Skin epidermis (tissue), 12 donors: ENCODE measurements around the gene SLC35G3.
A peak's percentile ranks its signal among the peaks of the same experiment; 100 is the strongest.
"Not testable (repeated sequence)": the region's sequence is repeated elsewhere in the genome, so short reads cannot be mapped to it uniquely, and the experiment has no call there.

ENCODE experiments used
- H3K27ac ChIP-seq, 21 experiments: fragments of 200-600 bp; sonication (generic) in 11 of 21; one replicate each; pipeline ENCODE4 v1.5.0; 2020; ENCODE audit warnings: mild to moderate bottlenecking in 3 of 21, inconsistent platforms in 2 of 21, moderate library complexity in 2 of 21
- H3K4me3 ChIP-seq, 7 experiments: fragments of 200-600 bp; sonication (generic) in 2 of 7; one replicate each; pipeline ENCODE4 v1.5.0; 2020; ENCODE audit warnings: inconsistent platforms in 2 of 7, mild to moderate bottlenecking in 2 of 7, moderate library complexity in 1 of 7

Gene SLC35G3

DNA sequence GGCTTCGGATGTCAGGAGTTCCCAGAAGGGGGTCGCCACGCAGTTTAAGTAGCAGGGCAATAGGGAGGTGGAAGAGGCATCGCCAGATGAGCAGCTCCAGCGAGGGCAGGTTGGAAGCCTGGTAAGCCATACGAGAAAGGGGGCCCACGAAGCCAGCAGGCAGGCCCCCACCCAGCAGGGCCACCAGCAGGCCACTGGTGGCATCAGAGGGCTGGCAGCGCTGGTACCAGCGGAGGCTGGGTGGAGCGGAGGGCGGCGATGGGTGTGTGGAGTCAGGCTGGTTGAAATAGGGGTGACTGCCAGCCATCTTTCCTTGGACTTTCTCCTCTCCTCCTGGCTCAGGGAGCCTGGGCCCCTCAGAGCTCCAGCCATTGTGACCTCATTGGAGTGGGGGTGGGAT is at the start of gene SLC35G3:
Gene SLC35G3 (minus strand): TSS at position 393 of the 400 bp plus-strand sequence. CDS start 86 bp downstream, at position 307.
- not testable (repeated sequence) for H3K27ac ChIP-seq, H3K4me3 ChIP-seq

DNA sequence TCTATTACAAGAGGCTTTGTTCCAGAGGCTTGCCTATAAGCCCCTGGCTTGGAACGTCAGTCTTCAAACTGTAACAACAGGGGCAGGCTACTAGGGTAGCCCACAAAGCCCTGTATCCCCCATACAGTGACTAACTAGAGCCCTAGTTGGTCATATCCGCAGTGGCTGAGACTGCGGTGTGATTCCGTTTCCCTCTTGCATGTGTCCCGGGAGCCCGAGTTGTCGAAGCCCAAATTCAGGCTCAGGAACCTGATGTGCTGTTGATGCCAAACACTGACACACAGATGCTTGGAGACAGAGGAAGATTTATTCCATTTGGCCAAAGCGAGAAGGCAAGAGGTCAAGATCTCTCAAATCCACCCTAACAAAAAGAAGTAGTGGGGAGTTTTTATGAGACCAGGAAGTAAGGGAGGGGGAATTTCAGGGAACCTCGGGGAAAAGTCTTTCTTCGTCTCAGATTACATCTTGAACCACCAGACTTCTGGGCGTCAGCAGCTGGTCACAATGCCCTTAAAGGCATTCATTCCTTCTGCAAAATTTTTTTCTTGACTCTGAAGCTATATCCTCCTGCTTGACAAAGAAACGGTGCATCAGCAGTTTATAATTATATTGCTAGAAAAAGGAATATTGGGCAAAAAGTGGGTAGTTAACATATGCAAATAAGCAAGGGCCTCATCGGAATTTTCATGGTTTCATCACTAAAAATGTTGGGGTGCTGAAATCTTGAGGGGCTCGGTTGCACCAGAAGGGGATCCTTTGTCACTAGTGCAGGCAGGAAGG is 49.6 kb upstream of the SLC35G3 start:
- H3K27ac ChIP-seq = peak overlapping the region; percentile 79 to 99 (median 94)
- peak overlapping the region; percentile 56 to 70 (median 64) for H3K4me3 ChIP-seq

DNA sequence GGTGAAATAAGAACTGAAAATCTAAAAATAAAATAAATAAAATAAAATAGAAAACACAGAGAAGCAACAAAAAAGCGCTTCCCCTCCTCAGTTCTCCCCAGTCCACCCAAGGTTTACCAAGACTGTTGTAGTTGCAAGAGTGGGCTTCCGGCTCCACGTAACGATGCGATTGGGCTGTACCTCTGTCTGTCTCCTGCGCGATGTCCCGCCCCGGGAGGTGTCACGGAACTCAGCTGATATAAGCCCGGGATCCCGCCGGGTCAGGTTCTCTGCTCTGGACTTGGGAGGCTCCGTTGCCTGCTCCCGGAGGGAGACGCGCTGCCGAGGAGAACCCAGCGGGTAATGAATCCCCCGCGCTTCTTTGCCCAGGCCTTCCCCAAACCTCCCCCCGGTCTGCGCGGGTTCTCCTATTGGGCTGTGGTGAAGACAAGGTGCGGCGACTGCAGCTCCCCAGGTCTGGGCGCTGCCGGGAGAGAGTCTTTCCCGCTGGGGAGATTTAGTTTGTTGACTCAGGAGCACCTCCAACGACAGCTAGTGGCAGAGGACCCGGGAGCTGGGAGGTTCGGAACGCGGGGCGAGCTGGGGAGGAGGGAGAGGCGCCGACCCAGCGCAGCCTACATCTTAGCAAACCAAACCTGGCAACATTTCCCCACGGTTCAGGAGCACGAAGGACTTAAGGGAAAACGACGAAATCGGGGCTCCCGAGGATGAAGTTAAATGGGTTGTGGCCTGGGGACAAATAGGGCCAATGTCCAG is 48.8 kb upstream of the SLC35G3 start, which contains the start of gene SLFN5:
Gene SLFN5 (plus strand): TSS at position 268 of the 756 bp plus-strand sequence. CDS start 15,619 bp downstream, outside the sequence.
- Histone ChIP-seq H3K4me3 (peak within 1 kb of the TSS; percentile 56 to 70 (median 64)), H3K27ac (peak within 1 kb of the TSS; percentile 79 to 99 (median 94))

DNA sequence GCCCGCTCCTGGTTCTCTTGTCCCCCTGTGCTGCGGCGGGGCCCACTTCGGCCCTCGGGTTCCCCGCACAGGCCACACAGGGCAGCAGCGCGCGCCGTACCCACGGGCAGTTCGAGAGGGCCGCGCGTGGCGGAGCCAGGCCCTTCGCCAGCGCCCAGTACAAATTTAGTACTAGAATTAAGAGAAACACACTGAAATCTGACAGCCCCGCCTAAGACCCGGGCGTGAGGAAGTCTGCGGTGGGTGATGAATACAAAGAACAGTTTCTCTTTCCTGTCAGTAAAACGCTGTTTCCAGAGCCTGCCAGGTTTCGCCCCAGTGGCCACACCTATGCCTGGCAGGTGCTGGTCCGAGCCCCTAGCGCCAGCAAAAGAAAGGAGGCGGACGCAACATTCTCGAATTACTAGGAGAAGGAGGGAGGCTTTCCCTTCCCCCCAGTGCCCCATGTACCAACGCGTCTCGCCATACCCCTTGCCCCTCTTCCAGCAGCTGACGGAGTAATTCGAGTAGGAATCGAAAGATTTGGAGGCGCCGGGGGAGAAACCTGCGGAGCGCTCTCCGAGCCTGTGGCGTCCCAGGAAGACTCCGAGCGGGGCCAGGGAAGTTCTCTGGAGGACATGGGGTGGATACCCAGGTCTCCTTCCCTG is 48.1 kb upstream of the SLC35G3 start:
- peak overlapping the region; percentile 56 to 70 (median 64) for H3K4me3 ChIP-seq
- H3K27ac ChIP-seq = peak overlapping the region; percentile 57 to 99 (median 94)

DNA sequence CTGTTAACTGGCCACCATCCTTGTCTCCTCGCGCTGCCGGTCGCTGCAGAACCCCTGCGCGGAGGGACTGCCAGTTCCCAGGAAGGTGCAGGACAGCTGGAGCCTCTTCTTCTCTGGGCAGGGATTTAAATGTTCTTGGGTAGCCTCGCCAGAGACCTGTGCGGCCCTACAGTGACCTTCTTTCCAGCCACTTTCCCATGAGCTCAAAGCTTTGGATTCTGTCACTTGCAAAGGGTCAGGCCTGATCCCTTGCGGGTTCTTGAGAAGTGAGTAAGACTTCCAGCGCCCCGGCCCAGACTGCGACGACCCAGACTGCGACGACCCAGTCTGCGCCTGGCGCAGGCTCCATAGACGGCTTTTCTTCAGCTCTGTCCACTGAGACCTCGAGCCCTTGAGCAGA is 47.3 kb upstream of the SLC35G3 start:
- H3K4me3 ChIP-seq = peak overlapping the region; percentile 56 to 70 (median 64)
- H3K27ac ChIP-seq = peak overlapping the region in 20 of 21 experiments; percentile 79 to 99 (median 94)

DNA sequence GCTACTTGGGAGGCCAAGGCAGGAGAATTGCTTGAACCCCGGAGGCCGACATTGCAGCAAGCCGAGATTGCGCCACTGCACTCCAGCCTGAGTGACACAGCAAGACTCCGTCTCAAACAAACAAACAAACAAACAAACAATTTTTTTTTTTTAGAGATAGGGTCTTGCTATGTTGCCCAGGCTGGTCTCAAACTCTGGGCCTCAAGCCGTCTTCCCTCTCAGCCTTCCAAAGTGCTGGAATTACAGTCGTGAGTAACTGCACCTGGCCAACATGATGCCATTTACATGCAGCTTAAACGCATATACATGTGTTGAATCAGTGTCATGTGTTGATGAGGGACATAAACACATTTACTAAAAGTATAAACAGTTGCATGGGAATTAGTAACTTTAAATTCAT is 46.7 kb upstream of the SLC35G3 start:
- peak overlapping the region; percentile 11 to 70 (median 64) for H3K4me3 ChIP-seq
- H3K27ac ChIP-seq = peak overlapping the region in 9 of 21 experiments; percentile 18 to 99 (median 93)

DNA sequence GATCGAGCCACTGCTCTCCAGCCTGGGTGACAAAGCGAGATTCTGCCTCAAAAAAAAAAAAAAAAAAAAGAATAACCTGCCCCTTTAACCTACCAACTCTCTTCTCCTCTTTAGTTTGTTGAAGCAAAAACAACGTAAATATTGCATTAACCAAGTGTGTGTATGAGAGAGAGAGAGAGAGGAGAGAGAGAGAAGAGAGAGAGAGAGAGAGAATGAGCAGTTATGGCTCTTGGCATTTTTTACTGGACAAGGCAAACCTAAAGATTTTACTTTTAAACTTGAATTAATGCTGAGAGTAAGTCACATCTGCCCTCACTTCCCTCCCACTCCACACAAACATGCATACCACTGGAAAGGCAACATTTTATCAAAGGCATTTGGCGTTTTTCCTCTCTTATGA is 45.6 kb upstream of the SLC35G3 start:
- Histone ChIP-seq H3K27ac (peak overlapping the region in 6 of 21 experiments; percentile 4 to 99 (median 78)), H3K4me3 (peak overlapping the region in 2 of 7 experiments; percentile 11 to 63)

DNA sequence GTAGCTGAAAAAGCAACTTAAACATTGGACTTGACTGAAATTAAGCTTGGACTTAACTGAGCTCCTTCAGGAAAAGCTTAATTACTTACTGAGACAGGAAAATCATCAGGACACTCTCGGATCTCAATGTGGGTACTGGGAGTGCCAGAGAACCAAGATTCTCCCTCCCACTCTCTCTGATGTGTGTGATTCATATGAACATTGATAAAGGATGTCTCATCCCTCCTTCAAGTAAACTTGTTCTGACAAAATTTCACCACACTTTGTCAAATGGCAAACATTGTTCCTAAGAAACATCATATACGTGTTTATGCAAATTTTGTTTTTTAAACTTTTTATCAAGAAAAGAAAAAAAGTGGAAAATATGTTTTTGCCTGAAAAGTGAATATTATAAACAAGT is 44.6 kb upstream of the SLC35G3 start:
- H3K4me3 ChIP-seq = peak overlapping the region in 1 of 7 experiments; percentile 5
- H3K27ac ChIP-seq = peak overlapping the region in 6 of 21 experiments; percentile 15 to 99 (median 46)

DNA sequence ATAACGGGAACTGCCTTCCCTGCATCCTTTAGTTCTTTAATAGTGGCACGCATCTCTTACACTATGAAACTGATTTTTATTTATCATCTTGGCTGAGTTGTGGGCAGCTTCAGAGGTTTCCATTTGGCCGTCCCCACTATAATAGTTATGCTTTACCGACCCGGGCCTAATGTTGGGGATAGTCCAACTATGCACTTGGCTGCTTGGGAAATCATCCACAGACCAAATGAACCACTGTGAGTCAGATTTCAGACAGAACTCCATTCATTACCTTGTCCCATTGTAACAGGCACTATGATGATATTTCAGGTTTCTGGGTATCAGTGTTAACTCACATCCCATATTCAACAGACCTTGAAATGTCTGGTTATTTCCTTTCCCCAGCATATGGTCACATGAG is 42.6 kb upstream of the SLC35G3 start:
- H3K27ac ChIP-seq = no peak overlapping the region
- H3K4me3 ChIP-seq = no peak overlapping the region

DNA sequence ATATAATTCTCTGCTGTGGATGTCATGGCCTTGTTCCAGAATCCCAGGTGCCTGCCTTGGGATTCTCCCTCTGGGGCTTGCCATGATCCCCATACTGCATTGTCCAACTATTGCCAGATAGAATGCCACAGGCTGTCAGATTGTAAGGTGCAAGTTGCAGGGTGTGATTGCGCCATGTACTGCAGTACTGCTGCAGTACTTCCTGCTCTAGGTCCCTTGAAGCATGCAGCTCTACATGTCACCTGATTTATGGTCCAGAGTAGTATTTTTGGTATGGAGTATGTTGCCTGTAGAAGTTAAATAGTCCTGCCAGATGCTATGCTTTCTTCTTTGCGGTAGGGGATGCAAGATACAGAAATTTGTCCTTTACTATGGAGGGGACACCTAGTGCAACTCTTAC is 41.7 kb upstream of the SLC35G3 start:
- no peak overlapping the region for H3K27ac ChIP-seq

DNA sequence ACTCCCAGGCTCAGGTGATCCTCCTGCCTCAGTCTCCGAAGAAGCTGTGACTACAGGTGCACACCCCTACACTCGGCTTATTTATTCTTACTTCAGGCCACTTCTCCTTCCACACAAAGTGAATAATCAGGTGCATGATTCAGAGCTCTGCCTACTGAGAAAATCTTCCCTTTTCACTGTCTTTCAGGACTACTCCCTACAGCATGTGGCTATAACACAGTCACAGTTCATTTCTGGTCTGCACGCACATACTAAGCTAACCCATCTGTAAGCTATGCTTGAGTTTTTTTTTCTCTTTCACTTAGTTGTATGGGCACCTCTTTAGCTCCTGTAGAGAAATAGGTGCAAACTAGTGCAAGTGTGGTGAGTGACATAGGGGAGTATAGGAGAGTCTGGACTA is 41.1 kb upstream of the SLC35G3 start:
- H3K4me3 ChIP-seq = no peak overlapping the region
- no peak overlapping the region for H3K27ac ChIP-seq

More for the DNA sequence above, 41.7 kb upstream of the SLC35G3 start:
- H3K4me3 ChIP-seq = no peak overlapping the region

DNA sequence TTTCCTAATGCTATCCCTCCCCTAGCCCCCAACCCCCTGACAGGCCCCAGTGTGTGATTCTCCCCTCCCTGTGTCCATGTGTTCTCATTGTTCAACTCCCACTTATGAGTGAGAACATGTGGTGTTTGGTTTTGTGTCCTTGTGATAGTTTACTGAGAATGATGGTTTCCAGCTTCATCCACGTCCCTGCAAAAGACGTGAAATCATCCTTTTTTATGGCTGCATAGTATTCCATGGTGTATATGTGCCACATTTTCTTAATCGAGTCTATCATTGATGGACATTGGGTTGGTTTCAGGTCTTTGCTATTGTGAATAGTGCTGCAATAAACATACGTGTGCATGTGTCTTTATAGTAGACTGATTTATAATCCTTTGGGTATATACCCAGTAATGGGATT is 40.1 kb upstream of the SLC35G3 start:
- H3K4me3 ChIP-seq, H3K27ac ChIP-seq: not testable (repeated sequence)

DNA sequence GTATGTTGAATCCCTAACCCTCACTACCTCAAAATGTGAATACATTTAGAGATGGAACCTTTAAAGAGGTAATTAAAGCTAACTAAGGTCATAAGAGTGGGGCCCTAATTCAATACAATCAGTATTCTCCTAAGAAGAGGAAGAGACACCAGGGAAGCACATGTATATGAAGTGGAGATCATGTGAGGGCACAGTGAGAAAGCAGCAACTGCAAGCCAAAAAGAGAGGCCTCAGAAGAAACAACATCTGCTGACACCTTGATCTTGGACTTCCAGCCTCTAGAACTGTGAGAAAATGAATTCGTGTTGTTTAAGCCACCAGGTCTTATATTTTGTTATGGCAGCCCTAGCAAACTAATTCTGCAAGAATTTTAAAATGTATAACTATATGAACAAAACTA is 35.4 kb upstream of the SLC35G3 start:
- Histone ChIP-seq H3K4me3 (no peak overlapping the region), H3K27ac (no peak overlapping the region)

DNA sequence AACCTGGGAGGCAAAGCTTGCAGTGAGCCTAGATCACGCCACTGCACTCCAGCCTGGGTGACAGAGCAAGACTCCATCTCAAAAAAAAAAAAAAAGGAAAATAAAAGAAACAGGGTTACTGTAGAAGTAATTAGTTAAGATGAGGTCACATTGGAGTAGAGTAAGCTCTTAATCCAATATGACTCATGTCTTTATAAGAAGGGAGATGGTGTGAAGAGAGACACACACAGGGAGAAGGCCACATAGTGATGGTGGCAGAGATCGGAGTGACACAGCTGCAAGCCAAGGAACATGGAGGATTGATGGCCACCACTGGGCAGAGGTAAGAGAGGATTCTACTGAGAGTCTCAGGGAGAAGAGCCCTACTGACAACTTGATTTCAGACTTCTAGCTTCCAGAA is 33.4 kb upstream of the SLC35G3 start:
- Histone ChIP-seq H3K27ac (no peak overlapping the region), H3K4me3 (no peak overlapping the region)

DNA sequence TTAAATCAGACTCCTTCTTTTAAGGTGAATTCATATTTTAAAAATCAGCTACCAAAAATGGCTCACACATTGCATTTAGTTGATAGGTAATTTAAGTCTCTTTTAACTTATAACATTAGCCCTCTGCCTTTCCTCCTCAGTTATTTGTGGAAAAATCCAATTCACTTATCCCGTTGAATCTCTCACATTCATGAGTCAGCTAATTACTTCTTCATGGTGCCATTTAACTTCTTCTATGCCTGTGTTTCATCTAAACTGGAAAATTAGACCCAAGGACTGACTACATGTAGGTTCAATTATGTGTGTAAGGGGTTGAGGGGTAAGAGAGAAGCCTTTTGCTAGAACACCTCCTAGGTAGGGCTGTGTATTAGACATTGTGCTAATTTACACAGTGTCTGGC is 30.2 kb upstream of the SLC35G3 start:
- H3K27ac ChIP-seq = no peak overlapping the region
- no peak overlapping the region for H3K4me3 ChIP-seq

DNA sequence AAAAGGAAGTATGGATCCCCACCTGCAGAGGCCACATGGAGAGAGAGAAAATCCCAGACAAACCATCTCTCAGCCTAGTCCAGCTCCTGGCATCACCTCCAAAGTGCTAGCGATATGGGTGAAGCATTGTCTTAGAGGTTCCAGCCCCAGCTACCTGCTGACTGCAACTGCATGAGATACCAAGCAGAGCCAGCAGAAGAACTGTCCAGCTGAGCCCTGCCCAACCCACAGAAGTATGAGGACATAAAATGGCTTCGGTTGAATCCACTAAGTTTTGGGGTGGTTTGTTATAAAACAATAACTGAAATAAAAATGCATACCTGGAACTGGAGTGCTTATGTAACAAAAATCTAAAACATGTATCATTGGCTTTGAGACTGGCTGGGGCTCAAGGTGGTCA is 28.3 kb upstream of the SLC35G3 start:
- Histone ChIP-seq H3K4me3 (no peak overlapping the region), H3K27ac (no peak overlapping the region)

DNA sequence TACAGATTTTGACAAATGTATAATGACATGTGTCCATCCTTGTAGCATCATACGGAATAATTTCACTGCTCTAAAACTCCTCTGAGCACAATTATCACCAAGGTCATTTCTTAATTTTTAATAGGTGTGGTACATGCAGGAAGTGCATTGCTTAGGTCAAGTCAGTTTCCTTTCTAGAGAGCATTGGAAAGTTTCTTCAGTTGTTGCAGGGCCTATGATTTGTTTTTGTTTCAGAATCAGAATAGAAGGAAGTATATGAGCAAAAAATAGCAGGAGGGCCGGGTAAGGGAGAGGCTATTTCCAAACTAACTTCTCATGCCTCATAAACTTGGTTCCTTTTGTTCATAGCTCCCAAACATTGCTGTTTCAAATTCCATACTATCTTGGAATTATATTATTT is 24.7 kb upstream of the SLC35G3 start:
- Histone ChIP-seq H3K4me3 (no peak overlapping the region), H3K27ac (peak overlapping the region in 9 of 21 experiments; percentile 1 to 96 (median 46))

DNA sequence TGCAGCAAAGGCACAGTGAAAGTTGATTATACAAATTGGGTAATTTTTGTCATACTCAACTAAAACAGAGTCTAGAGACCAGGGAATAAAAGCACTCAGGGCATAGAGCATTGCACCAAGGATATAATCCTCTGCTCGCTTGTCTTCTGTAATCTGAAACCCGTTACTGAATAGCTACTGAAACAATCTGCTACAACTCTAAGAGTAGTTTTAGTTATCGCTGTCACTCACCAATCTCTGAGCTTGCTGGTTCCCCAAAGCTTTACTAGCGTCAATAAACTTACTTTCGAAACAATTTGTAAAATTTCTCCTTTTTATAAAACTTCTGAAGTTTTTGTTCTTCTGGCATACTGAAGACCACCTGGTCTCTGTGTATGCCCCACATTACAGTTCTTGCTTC is 22.9 kb upstream of the SLC35G3 start:
- H3K27ac ChIP-seq = peak overlapping the region in 4 of 21 experiments; percentile 10 to 96 (median 88)
- no peak overlapping the region for H3K4me3 ChIP-seq

DNA sequence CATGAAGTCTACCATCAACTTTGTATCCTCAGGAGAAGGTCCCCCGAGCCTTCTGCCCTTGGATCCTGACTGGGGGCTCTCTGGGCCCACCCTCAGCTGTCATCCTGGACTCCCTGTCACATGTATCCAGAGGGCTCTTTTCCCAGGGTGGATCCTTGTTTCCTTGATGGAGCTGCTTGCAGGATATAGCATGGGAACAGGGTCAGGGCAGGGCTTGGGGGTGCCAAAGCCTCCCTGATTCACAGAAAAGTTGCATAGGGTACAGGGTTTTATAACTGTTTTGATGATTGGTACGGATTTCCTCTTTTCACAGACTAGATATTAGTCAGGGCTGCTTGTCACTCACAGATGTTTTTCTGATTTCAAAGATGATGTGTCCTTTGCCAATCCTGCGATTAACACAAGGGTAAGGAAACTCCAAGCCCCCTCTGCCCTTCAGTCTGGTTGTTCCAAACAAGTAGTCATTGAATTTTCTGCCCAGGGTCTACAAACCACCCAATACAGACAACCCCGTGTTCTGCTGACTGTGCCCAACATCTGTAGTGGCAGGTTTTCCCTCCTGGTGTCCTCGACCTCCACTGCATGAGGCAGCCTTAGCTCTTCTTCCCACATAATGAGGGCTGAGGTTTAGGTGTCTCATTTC is 20.6 kb upstream of the SLC35G3 start:
- Histone ChIP-seq H3K27ac (peak overlapping the region in 15 of 21 experiments; percentile 38 to 96 (median 73)), H3K4me3 (no peak overlapping the region)

DNA sequence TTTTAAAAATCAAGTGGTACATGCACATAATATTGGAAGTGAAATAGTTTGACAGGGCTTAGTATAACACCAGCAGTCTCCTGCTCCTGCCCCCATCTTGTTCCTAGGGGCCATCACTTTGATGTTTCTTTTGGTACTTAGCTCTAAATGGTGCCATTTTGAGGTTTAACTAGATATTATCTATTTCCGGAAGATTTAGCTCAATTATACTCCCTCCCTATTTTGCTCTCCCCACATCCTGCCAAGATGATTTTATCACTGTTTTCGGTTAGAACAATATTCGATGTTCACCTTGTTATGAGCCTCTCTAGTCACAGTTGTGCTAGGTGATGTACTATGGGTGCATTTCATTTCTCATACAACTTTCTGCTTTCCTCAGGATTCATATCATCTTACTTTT is 20.0 kb upstream of the SLC35G3 start:
- Histone ChIP-seq H3K27ac (peak overlapping the region in 17 of 21 experiments; percentile 7 to 96 (median 71)), H3K4me3 (no peak overlapping the region)
